GM12892 (cell line): ENCODE results near the gene DRD1.

Experiments used
- POLR2A ChIP-seq: IDR thresholded peaks from 2 replicates; pipeline ENCODE4 v1.6.1; 2011; ENCODE audit warnings: low read depth, low read length, control low read depth
- POLR2AphosphoS5 ChIP-seq: IDR thresholded peaks from 2 replicates; pipeline ENCODE4 v1.6.1; 2011; ENCODE audit warnings: low read depth, low read length, control low read depth
- TAF1 ChIP-seq: IDR thresholded peaks from 2 replicates; pipeline ENCODE4 v1.6.1; 2011; ENCODE audit warnings: low read depth, mild to moderate bottlenecking, control low read depth, low read length, borderline replicate concordance

DNA sequence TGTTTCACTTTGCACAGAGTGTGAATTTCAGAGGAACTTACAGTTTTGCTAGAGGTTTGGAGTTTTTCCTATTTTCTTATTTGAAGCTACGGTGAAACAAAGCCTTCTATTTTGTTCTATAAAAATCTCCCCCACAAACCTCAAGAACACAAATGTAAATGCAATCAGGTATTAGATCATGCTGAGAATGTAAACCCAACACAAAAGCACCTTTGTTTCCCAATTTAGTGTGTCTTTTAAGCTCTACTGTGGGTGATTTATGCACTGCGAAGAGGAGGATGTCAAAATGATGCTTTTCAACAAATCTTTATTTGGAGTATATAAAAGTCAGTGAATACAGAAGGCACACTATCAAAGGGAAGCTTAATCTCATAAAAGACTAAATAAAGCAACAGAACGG lies 4.3 kb upstream of the DRD1 start:
- TF ChIP-seq POLR2A, result no peak
- no peak for TF ChIP-seq POLR2AphosphoS5
- TF ChIP-seq TAF1, result no peak
